ENCODE measurements around the gene FKBP2.

Gene FKBP2

GRCh38 chr11:64287676-64288352 is 46.9 kb downstream of the FKBP2 start:
- Histone ChIP-seq H3K9me2 (ENCODE audit: low read depth, low read length) (no peaks in the 10 kb centered on the region), H4K20me1 (ENCODE audit: insufficient read depth, low read length) (no peaks in the 10 kb centered on the region), H2AFZ (ENCODE audit: low read length) (no peak overlapping the region), H3K4me2 (ENCODE audit: low read length) (no peak overlapping the region), H3K9ac (ENCODE audit: low read length) (no peak overlapping the region), H3K27me3 (ENCODE audit: insufficient read depth, low read length) (peaks cover 8% of the 10 kb centered on the region; the same call in 1 of the 2 replicates), H3K36me3 (ENCODE audit: insufficient read depth, low read length) (peaks cover 6% of the 10 kb centered on the region; the same call in 1 of the 2 replicates), H3K4me1 (ENCODE audit: insufficient read depth, low read length, severe bottlenecking) (peaks cover 17% of the 10 kb centered on the region), H3F3A (ENCODE audit: insufficient read depth, low read length) (no peaks in the 10 kb centered on the region), H3K27ac (ENCODE audit: low read depth, low read length, poor library complexity, severe bottlenecking) (no peak overlapping the region), H3K79me2 (ENCODE audit: insufficient read depth, low read length) (no peaks in the 10 kb centered on the region), H3K4me3 (ENCODE audit: low read depth, low read length, poor library complexity, severe bottlenecking) (no peak overlapping the region), H3K9me3 (ENCODE audit: low read length) (no peaks in the 10 kb centered on the region)
- TF ChIP-seq CTCF (IDR thresholded peaks at IDR 0.05; ENCODE audit: low read length) = no peak
- no peak for TF ChIP-seq EZH2 (IDR thresholded peaks at IDR 0.05; ENCODE audit: borderline replicate concordance, low read length)

GRCh38 chr11:64288353-64288750 is 47.5 kb downstream of the FKBP2 start:
- no peak for TF ChIP-seq EZH2 (IDR thresholded peaks at IDR 0.05; ENCODE audit: borderline replicate concordance, low read length)
- TF ChIP-seq CTCF (IDR thresholded peaks at IDR 0.05; ENCODE audit: low read length) = no peak
- Histone ChIP-seq H3F3A (ENCODE audit: insufficient read depth, low read length) (no peaks in the 10 kb centered on the region), H3K4me3 (ENCODE audit: low read depth, low read length, poor library complexity, severe bottlenecking) (no peak overlapping the region), H4K20me1 (ENCODE audit: insufficient read depth, low read length) (no peaks in the 10 kb centered on the region), H2AFZ (ENCODE audit: low read length) (no peak overlapping the region), H3K9me3 (ENCODE audit: low read length) (no peaks in the 10 kb centered on the region), H3K9me2 (ENCODE audit: low read depth, low read length) (no peaks in the 10 kb centered on the region), H3K9ac (ENCODE audit: low read length) (no peak overlapping the region), H3K79me2 (ENCODE audit: insufficient read depth, low read length) (no peaks in the 10 kb centered on the region), H3K4me1 (ENCODE audit: insufficient read depth, low read length, severe bottlenecking) (peaks cover 16% of the 10 kb centered on the region), H3K4me2 (ENCODE audit: low read length) (no peak overlapping the region), H3K36me3 (ENCODE audit: insufficient read depth, low read length) (peaks cover under 1% of the 10 kb centered on the region; the same call in 1 of the 2 replicates), H3K27me3 (ENCODE audit: insufficient read depth, low read length) (peaks cover 8% of the 10 kb centered on the region; the same call in 1 of the 2 replicates), H3K27ac (ENCODE audit: low read depth, low read length, poor library complexity, severe bottlenecking) (no peak overlapping the region)

GRCh38 chr11:64289002-64289564 is 48.2 kb downstream of the FKBP2 start:
- Histone ChIP-seq H3K27ac (ENCODE audit: low read depth, low read length, poor library complexity, severe bottlenecking) (no peak overlapping the region), H3F3A (ENCODE audit: insufficient read depth, low read length) (no peaks in the 10 kb centered on the region), H3K9me3 (ENCODE audit: low read length) (no peaks in the 10 kb centered on the region), H4K20me1 (ENCODE audit: insufficient read depth, low read length) (no peaks in the 10 kb centered on the region), H3K27me3 (ENCODE audit: insufficient read depth, low read length) (peaks cover 8% of the 10 kb centered on the region; the same call in 1 of the 2 replicates), H3K4me2 (ENCODE audit: low read length) (no peak overlapping the region), H3K4me1 (ENCODE audit: insufficient read depth, low read length, severe bottlenecking) (peaks cover 9% of the 10 kb centered on the region), H3K9ac (ENCODE audit: low read length) (no peak overlapping the region), H3K79me2 (ENCODE audit: insufficient read depth, low read length) (no peaks in the 10 kb centered on the region), H2AFZ (ENCODE audit: low read length) (no peak overlapping the region), H3K36me3 (ENCODE audit: insufficient read depth, low read length) (no peaks in the 10 kb centered on the region), H3K9me2 (ENCODE audit: low read depth, low read length) (no peaks in the 10 kb centered on the region), H3K4me3 (ENCODE audit: low read depth, low read length, poor library complexity, severe bottlenecking) (no peak overlapping the region)
- TF ChIP-seq CTCF (IDR thresholded peaks at IDR 0.05; ENCODE audit: low read length) = no peak
- no peak for TF ChIP-seq EZH2 (IDR thresholded peaks at IDR 0.05; ENCODE audit: borderline replicate concordance, low read length)

Measured in OCI-LY1 (cell line).